SK-N-SH treated with all-trans-retinoic acid at 6 μM for 48 hours (cell line): ENCODE measurements around the gene KLF15.

Experiments used
- ATAC-seq: fragments of 200-7000 bp; cut with Tn5 transposase; 3 replicates; pipeline ENCODE4 v1.9.1; 2020; ENCODE audit warnings: mild to moderate bottlenecking, moderate library complexity
- ARNTL ChIP-seq: fragments of 450-650 bp; formaldehyde crosslinking; IDR thresholded peaks from 2 replicates; pipeline ENCODE4 v1.5.0; 2020; ENCODE audit warnings: low read depth, mild to moderate bottlenecking, moderate library complexity, borderline replicate concordance
- BACH2 ChIP-seq: fragments of 250-450 bp; sonication (Bioruptor Pico); IDR thresholded peaks from 2 replicates; pipeline ENCODE4 v1.9.0; 2021; ENCODE audit warnings: mild to moderate bottlenecking, borderline replicate concordance
- CREB5 ChIP-seq: fragments of 250-450 bp; sonication (Bioruptor Pico); IDR thresholded peaks from 2 replicates; pipeline ENCODE4 v1.5.1; 2020; ENCODE audit warnings: low read depth, mild to moderate bottlenecking, moderate library complexity
- CSDC2 ChIP-seq: fragments of 250-450 bp; sonication (Bioruptor Pico); IDR thresholded peaks from 2 replicates; pipeline ENCODE4 v1.5.0; 2020; ENCODE audit warnings: mild to moderate bottlenecking, moderate library complexity
- ESRRG ChIP-seq: fragments of 250-450 bp; sonication (Bioruptor Pico); IDR thresholded peaks from 2 replicates; pipeline ENCODE4 v1.6.1; 2021; ENCODE audit warnings: mild to moderate bottlenecking
- GLIS3 ChIP-seq: fragments of 250-450 bp; sonication (Bioruptor Pico); IDR thresholded peaks from 2 replicates; pipeline ENCODE4 v1.5.0; 2020; ENCODE audit warnings: mild to moderate bottlenecking, moderate library complexity
- ISL1 ChIP-seq: fragments of 250-450 bp; sonication (Bioruptor Pico); IDR thresholded peaks from 2 replicates; pipeline ENCODE4 v2.1.2; 2022; ENCODE audit warnings: mild to moderate bottlenecking, moderate library complexity
- OSR1 ChIP-seq: fragments of 250-450 bp; sonication (Bioruptor Pico); IDR thresholded peaks from 2 replicates; pipeline ENCODE4 v1.8.0; 2022; ENCODE audit warnings: moderate library complexity, mild to moderate bottlenecking, inconsistent platforms
- PATZ1 ChIP-seq: fragments of 250-450 bp; sonication (Bioruptor Pico); IDR thresholded peaks from 2 replicates; pipeline ENCODE4 v1.8.0; 2020; ENCODE audit warnings: mild to moderate bottlenecking, moderate library complexity, borderline replicate concordance
- PPARA ChIP-seq: fragments of 250-450 bp; sonication (Bioruptor Pico); IDR thresholded peaks from 2 replicates; pipeline ENCODE4 v1.5.0; 2020; ENCODE audit warnings: mild to moderate bottlenecking, borderline replicate concordance
- RARB ChIP-seq: fragments of 250-450 bp; sonication (Bioruptor Pico); IDR thresholded peaks from 2 replicates; pipeline ENCODE4 v1.8.0; 2021; ENCODE audit warnings: mild to moderate bottlenecking, moderate library complexity
- SNAI2 ChIP-seq: fragments of 250-450 bp; sonication (Bioruptor Pico); IDR thresholded peaks from 2 replicates; pipeline ENCODE4 v1.5.0; 2020; ENCODE audit warnings: mild to moderate bottlenecking, moderate library complexity
- TCF4 ChIP-seq: fragments of 250-450 bp; sonication (Bioruptor Pico); IDR thresholded peaks from 2 replicates; pipeline ENCODE4 v1.8.0; 2021; ENCODE audit warnings: mild to moderate bottlenecking, moderate library complexity, borderline replicate concordance
- TOX ChIP-seq: fragments of 250-450 bp; sonication (Bioruptor Pico); IDR thresholded peaks from 2 replicates; pipeline ENCODE4 v1.8.0; 2021; ENCODE audit warnings: mild to moderate bottlenecking, moderate library complexity, borderline replicate concordance
- ZC3H10 ChIP-seq: fragments of 250-450 bp; sonication (Bioruptor Pico); IDR thresholded peaks from 2 replicates; pipeline ENCODE4 v1.5.1; 2021; ENCODE audit warnings: mild to moderate bottlenecking, moderate library complexity
- ZFP3 ChIP-seq: fragments of 250-450 bp; sonication (Bioruptor Pico); IDR thresholded peaks from 2 replicates; pipeline ENCODE4 v1.5.0; 2020; ENCODE audit warnings: mild to moderate bottlenecking, moderate library complexity
- ZNF565 ChIP-seq: fragments of 450-650 bp; formaldehyde crosslinking; conservative IDR thresholded peaks from 2 replicates; pipeline ENCODE4 v1.5.0; 2020; ENCODE audit warnings: low read depth, mild to moderate bottlenecking, moderate library complexity
- ZNF70 ChIP-seq: fragments of 450-650 bp; formaldehyde crosslinking; IDR thresholded peaks from 2 replicates; pipeline ENCODE4 v1.5.0; 2020; ENCODE audit warnings: mild to moderate bottlenecking, moderate library complexity
- ZNF8 ChIP-seq: fragments of 450-650 bp; formaldehyde crosslinking; IDR thresholded peaks from 2 replicates; pipeline ENCODE4 v1.5.0; 2020; ENCODE audit warnings: mild to moderate bottlenecking, moderate library complexity
- TF ChIP-seq, protein P1 (sequence below): fragments of 250-450 bp; sonication (Bioruptor Pico); IDR thresholded peaks from 2 replicates; pipeline ENCODE4 v1.5.0; 2020; ENCODE audit warnings: mild to moderate bottlenecking, moderate library complexity
- TF ChIP-seq, protein P2 (sequence below): fragments of 250-450 bp; sonication (Bioruptor Pico); IDR thresholded peaks from 2 replicates; pipeline ENCODE4 v1.5.1; 2021; ENCODE audit warnings: mild to moderate bottlenecking, moderate library complexity
- TF ChIP-seq, protein P3 (sequence below): fragments of 250-450 bp; sonication (Bioruptor Pico); IDR thresholded peaks from 2 replicates; pipeline ENCODE4 v1.8.0; 2021; ENCODE audit warnings: low read depth, mild to moderate bottlenecking, moderate library complexity, borderline replicate concordance

KLF15 gene

GRCh38 chr3:126378341-126378751, 21.1 kb upstream of the KLF15 start:
- ATAC-seq = no peak
- TF ChIP-seq TCF4 (CRISPR knock-in tag) = no peak
- no peak for TF ChIP-seq PATZ1
- no peak for TF ChIP-seq RARB (CRISPR knock-in tag)
- no peak for TF ChIP-seq GLIS3
- no peak for TF ChIP-seq ESRRG
- TF ChIP-seq, protein P1, sequence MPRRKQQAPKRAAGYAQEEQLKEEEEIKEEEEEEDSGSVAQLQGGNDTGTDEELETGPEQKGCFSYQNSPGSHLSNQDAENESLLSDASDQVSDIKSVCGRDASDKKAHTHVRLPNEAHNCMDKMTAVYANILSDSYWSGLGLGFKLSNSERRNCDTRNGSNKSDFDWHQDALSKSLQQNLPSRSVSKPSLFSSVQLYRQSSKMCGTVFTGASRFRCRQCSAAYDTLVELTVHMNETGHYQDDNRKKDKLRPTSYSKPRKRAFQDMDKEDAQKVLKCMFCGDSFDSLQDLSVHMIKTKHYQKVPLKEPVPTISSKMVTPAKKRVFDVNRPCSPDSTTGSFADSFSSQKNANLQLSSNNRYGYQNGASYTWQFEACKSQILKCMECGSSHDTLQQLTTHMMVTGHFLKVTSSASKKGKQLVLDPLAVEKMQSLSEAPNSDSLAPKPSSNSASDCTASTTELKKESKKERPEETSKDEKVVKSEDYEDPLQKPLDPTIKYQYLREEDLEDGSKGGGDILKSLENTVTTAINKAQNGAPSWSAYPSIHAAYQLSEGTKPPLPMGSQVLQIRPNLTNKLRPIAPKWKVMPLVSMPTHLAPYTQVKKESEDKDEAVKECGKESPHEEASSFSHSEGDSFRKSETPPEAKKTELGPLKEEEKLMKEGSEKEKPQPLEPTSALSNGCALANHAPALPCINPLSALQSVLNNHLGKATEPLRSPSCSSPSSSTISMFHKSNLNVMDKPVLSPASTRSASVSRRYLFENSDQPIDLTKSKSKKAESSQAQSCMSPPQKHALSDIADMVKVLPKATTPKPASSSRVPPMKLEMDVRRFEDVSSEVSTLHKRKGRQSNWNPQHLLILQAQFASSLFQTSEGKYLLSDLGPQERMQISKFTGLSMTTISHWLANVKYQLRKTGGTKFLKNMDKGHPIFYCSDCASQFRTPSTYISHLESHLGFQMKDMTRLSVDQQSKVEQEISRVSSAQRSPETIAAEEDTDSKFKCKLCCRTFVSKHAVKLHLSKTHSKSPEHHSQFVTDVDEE = no peak
- no peak for TF ChIP-seq ZNF70 (CRISPR knock-in tag)
- TF ChIP-seq TOX (CRISPR knock-in tag) = no peak
- no peak for TF ChIP-seq CREB5 (CRISPR knock-in tag)
- no peak for TF ChIP-seq ZFP3 (CRISPR knock-in tag)
- no peak for TF ChIP-seq ZC3H10 (CRISPR knock-in tag)
- TF ChIP-seq PPARA (CRISPR knock-in tag) = no peak
- TF ChIP-seq, protein P2, sequence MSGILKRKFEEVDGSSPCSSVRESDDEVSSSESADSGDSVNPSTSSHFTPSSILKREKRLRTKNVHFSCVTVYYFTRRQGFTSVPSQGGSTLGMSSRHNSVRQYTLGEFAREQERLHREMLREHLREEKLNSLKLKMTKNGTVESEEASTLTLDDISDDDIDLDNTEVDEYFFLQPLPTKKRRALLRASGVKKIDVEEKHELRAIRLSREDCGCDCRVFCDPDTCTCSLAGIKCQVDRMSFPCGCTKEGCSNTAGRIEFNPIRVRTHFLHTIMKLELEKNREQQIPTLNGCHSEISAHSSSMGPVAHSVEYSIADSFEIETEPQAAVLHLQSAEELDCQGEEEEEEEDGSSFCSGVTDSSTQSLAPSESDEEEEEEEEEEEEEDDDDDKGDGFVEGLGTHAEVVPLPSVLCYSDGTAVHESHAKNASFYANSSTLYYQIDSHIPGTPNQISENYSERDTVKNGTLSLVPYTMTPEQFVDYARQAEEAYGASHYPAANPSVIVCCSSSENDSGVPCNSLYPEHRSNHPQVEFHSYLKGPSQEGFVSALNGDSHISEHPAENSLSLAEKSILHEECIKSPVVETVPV (CRISPR knock-in tag) = no peak
- TF ChIP-seq, protein P3, sequence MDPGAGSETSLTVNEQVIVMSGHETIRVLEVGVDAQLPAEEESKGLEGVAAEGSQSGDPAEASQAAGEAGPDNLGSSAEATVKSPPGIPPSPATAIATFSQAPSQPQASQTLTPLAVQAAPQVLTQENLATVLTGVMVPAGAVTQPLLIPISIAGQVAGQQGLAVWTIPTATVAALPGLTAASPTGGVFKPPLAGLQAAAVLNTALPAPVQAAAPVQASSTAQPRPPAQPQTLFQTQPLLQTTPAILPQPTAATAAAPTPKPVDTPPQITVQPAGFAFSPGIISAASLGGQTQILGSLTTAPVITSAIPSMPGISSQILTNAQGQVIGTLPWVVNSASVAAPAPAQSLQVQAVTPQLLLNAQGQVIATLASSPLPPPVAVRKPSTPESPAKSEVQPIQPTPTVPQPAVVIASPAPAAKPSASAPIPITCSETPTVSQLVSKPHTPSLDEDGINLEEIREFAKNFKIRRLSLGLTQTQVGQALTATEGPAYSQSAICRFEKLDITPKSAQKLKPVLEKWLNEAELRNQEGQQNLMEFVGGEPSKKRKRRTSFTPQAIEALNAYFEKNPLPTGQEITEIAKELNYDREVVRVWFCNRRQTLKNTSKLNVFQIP (CRISPR knock-in tag) = no peak
- no peak for TF ChIP-seq ARNTL (CRISPR knock-in tag)
- no peak for TF ChIP-seq OSR1 (CRISPR knock-in tag)
- no peak for TF ChIP-seq CSDC2 (CRISPR knock-in tag)
- no peak for TF ChIP-seq SNAI2
- TF ChIP-seq BACH2 (CRISPR knock-in tag) = no peak

- ATAC-seq = no peak
- TF ChIP-seq TCF4 (CRISPR knock-in tag) = no peak
- no peak for TF ChIP-seq OSR1 (CRISPR knock-in tag)
- TF ChIP-seq ZNF8 = no peak
These were observed 20.0 kb upstream of the KLF15 start for GRCh38 chr3:126377211-126377610.

GRCh38 chr3:126376444-126376843, 19.2 kb upstream of the KLF15 start:
- ATAC-seq = no peak
- no peak for TF ChIP-seq ZC3H10 (CRISPR knock-in tag)
- TF ChIP-seq TOX (CRISPR knock-in tag) = no peak
- TF ChIP-seq ISL1 (CRISPR knock-in tag) = no peak
- no peak for TF ChIP-seq OSR1 (CRISPR knock-in tag)
- TF ChIP-seq, protein P3 (CRISPR knock-in tag) = no peak
- no peak for TF ChIP-seq ZNF70 (CRISPR knock-in tag)
- TF ChIP-seq ZNF565 (CRISPR knock-in tag) = no peak
- TF ChIP-seq ZNF8 = no peak
- no peak for TF ChIP-seq ESRRG
- no peak for TF ChIP-seq ARNTL (CRISPR knock-in tag)
- no peak for TF ChIP-seq BACH2 (CRISPR knock-in tag)
- TF ChIP-seq GLIS3 = no peak
- TF ChIP-seq CREB5 (CRISPR knock-in tag) = no peak
- TF ChIP-seq, protein P1 = no peak
- TF ChIP-seq CSDC2 (CRISPR knock-in tag) = no peak
- no peak for TF ChIP-seq SNAI2
